ENCODE data around the gene CDH4.
A peak's percentile ranks its signal among the peaks of the same experiment; 100 is the strongest.

CDH4 gene

DNA sequence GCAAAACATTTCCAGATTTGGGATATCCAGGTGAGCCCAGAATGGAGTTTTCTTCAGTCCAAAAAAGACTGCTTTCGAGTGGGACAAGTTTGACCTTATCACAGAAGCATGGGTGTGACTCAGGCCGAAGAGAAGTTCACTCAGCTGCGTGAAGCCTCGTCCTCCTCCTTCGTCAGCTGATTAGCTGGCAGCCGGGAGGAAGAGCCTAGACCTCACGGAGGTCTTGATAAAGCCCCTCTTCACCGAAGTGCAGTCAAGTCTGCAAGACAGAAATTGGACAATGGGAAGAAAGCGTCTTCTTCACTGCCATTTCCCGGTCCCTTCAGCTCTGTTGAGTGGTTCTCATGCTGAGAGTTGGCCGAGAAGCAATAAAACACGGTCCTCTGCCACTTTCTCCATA lies 449.7 kb downstream of the CDH4 start:
- no peak for DNase-seq

DNA sequence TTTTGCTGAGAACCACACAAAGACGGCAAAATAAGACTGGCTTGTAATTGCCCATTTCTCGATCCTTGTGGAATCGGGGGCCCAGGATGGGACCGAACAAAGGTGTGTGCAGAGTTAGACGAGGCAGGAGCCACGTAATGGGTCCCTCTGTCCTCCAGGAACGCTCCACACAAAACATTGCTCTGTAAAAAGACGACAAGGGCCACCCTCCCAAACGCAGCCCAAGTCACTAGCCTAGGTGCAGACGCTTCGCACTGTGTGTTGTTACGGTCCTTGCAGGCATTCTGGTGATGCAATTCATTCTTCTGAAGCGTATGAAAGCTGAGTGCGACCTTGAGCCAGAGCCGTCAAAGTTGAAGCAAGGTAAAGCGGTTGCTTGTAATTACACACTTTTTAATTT lies 450.2 kb downstream of the CDH4 start:
- DNase-seq: no peak

- DNase-seq: no peak
These were observed 452.6 kb downstream of the CDH4 start for GRCh38 chr20:61704661-61705060.

- DNase-seq: no peak
These were observed 453.6 kb downstream of the CDH4 start for GRCh38 chr20:61705386-61706258.

DNA sequence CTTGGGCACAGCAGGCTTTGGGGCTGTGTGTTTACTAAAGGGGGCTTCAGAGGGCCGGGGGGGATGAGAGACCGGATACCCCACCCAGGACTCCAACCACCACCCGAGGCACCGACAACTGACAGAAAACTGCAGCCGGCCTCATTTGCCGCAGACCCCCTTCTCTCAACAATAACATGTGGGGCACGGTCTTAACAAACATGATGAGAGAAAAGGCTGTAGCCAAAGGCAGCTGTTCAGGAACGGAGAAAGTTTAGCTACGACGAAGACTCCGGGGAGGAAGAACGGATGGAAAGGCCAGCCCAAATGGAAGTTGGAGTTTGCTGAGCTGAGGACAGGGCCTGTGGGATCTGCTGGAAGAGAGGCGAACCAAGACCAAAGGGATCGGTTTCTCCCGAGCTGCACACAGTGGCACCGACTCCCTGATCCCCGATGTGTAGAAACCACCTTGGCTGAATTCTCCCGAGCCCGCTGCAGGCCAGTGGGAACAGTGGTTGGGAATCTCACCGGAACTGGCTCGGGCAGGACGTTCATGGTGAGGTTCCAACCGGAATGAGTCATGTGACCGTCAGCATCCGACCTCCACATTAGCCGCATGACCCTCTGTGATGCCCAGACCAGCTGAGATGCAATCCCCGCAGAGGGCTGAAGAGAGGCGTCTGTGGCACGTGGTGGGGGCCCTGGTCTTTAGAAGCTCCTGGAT lies 454.3 kb downstream of the CDH4 start:
- DNase-seq: no peak

DNA sequence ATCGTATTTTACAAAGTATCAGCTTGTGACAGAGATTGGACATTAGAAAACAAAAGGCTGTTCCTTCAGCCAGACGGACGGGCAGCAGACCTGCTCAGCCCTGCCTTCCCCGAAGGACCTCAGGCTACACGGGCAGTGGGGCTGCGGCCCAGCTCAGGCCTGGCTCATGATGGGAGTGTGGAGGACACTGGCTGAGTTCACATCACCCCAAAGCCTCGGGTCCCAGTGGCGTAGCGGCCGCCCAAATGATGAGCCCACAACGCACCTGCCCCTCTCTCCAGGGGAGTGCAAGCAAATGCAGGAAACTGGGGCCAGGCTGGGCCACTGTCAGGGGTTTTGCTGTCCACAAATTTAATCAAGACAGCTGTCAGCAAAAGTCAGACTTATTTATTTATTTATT lies 456.8 kb downstream of the CDH4 start:
- DNase-seq: no peak

GRCh38 chr20:61710108-61710507 lies 458.0 kb downstream of the CDH4 start:
- DNase-seq: no peak

DNA sequence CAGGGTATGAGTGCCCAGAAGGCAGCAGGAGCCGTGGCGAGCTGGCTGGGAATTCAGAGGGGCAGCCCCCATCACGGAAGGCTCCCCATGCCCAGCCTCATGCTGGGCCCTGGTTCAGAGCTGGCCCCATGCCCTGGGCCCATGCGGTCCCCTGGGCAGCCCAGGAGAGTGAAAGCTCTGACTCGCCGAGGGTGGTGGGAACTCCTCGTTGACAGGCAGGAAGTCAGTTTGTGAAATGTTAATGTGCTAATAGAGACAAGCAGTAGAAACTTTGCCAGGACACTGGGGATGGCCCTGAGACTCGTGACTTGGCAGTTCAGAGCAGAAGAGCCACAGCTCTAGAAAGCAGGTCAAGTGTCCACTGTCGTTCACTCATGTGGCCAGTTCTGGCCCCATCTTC lies 460.6 kb downstream of the CDH4 start:
- no peak for DNase-seq

DNA sequence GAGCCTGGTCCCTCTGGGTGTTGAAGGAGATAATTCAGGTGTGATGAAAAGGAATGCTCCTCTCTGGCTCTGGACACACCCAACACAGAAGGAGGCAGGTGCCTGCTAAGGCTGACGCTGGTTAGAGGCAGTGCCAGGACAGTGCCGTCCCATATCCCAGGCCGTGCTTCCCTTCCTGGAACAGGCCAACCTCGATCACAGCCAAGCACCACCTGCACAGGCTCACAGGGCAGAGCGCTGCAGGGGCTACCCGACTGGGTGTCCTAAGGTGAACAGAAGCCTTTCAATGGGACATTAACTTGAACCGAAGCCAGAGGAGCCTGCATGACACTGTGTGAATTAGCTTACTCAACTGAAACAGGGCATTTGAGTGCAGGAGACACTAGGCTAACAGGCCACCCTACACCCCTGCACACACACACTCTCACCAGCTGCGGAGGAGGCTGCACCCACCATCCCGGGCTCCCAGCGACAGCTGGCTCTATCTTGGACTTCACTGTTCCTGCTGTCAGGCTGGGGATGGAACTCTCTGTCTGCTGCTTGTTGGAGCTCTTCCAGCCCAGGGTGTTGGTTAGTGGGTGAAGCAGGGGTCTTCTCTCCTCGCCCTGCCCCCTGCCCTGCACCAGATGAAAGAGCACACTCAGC lies 466.4 kb downstream of the CDH4 start:
- DNase-seq: no peak

DNA sequence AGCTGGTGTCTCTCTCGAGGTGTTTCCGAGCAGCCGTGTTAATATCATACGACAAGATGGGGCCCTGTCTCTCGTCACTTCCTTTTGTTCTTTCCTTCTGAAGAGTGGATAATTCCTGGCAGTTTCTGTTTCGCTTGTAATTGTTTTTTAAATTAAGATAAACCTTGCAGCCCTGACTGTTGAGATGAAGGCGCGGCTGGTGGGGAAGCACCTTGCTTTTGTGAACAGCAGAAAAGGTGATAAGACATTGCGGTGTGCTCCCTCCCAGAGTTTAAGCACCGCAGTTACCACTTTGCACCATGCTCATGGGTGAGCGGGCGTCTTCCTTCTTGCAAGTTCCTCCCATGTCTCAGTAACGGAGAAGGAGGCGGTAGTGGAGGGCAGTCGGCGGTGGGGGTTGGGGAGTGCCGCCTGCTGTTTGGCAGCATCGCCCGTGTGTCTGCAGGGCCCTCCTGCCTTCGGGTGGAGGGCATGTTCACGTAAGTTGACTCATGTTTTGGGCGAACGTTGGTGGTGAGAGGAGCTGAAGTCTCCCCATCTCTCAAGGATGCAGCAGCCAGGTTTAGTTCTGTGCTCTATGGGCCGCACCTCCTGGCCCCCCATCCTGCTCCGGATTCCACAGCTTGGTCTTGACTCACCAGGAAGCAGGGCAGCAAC lies 467.8 kb downstream of the CDH4 start:
- DNase-seq: peak; percentile 5

DNA sequence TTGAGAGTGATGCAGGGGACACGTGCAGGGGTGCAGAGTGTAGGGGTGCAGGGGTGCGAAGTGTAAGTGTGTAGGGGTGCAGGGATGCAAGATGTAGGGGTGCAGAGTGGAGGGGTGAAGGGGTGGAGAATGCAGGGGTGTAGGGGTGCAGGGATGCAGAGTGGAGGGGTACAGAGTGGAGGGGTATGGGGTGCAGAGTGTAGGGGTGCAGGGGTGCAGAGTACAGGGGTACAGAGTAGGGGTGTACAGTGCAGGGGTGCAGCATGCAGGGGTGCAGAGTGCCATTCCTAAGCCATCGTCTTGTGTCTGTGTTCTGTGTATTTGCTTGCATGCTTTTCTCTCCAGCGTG lies 468.3 kb downstream of the CDH4 start:
- no peak for DNase-seq

DNA sequence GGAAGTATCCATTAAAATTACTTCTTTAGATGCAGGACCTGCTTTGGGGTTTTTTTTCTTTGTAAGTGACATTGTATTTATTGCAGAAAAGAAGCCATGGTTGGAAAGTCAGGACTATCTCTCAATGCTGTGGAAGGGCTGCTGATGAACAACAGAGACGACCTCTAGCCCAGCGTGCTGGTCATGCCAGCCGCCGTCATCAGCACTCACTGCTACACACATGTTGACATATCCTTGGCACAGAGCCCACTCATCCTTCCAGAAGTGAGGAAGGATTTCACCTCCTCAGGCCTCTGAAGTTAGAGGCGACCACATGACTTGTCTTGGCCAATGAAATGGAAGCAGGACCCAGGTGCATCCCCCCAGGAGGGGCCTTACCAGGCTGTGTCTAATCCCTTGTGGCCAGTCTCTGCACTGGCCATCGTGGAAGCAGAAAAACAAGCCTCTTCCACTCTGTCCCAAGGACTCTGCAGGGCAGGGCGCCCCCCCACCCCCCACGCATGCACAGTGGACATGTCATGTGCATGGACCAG lies 470.2 kb downstream of the CDH4 start:
- DNase-seq: no peak

DNA sequence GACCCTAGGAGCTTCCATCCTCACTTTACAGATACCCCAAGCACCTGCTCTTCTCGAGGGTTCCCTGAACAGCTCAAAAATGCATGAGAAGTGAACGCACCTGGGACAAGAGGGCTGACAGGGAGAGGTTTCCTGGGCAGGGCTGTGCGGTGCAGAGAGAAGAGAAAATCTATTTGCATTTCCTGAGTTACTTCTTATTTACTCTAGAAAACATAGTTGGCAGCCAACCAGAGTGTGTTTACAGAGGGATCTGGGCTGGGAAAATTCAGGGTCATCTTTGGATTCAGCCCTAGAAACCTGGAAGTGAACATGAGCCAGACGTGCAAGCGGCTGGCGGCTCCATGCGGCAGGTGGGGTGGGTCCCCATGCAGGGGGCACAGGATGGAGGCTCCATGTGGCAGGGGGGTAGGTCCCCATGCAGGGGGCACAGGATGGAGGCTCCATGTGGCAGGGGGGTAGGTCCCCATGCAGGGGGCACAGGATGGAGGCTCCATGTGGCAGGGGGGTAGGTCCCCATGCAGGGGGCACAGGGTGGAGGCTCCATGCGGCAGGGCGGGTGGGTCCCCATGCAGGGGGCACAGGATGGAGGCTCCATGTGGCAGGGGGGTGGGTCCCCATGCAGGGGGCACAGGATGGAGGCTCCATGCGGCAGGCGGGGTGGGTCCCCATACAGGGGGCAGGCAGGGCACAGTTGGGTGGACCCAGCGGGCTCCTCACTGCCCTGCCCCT lies 471.6 kb downstream of the CDH4 start:
- DNase-seq: no peak

DNA sequence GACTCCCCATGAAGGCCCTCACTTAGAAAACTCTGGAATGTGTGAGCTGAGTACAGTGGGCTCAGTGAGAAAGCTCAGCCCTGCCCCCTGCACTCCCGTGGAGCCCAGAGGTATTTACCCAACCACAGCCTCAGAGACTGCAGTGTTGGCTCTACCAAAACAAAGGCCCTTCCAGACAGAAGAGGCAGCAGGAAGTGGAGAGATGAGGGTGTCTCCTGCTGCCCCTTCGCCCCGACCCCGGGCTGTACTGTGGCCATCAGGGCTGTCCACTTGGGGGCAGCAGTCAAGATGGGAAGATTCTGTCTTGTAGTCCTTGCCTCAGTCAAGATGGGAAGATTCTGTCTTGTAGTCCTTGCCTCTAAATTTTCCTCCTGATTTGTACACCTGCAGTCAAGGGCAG lies 472.3 kb downstream of the CDH4 start:
- no peak for DNase-seq

DNA sequence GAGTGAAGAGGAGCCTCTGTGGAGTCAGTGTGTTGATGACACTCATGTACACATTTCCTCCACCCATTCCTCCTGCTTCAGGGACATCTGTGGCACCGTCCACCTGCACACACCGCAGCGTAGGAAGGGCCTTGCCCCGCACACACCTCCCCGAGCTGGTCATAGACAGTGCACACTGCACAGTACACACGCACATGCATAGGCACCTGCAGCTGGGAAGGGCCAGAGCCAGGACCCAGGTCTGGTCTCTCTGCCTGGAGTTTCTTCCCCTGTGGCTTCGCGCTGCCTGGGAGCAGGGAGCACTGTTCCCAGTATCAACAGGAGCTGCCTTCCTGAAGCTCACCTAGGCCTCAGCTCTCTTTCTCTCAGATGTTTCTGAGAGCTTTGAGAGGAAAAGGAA lies 473.1 kb downstream of the CDH4 start:
- DNase-seq: no peak

DNA sequence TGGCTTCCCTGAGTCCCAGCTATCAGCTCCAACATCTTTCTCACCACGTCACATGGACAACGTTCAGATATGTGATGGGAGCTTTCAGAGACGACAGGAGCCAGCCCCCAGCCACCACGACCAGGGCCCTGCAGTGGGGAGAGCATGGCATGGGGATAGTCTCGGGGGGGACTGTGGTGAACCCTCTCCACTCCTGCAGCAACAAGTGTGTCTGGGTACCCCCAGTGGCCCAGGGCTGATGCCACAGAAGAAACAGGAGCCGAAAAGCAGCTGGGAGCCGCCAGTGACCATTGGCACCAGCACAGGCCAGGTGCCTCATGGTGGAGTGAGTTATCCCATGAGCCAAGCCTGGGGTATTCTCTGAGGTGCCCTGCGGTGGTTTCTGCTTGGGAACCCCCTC lies 473.9 kb downstream of the CDH4 start:
- DNase-seq: no peak

DNA sequence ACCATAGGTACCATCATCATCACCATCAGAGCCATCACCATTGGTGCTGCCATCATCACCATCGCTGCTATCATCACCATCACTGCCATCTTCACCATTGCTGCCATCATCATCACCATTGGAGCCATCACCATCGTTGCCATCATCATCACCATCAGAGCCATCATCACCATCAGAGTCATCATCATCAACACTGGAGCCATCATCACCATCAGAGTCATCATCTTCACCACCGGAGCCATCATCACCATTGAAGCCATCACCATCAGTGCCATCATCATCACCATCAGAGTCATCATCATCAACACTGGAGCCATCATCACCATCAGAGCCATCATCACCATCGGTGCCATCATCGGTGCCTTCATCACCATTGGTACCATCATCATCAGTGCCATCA lies 474.9 kb downstream of the CDH4 start:
- DNase-seq: no peak

GRCh38 chr20:61727761-61728160 lies 475.7 kb downstream of the CDH4 start:
- DNase-seq: no peak

DNA sequence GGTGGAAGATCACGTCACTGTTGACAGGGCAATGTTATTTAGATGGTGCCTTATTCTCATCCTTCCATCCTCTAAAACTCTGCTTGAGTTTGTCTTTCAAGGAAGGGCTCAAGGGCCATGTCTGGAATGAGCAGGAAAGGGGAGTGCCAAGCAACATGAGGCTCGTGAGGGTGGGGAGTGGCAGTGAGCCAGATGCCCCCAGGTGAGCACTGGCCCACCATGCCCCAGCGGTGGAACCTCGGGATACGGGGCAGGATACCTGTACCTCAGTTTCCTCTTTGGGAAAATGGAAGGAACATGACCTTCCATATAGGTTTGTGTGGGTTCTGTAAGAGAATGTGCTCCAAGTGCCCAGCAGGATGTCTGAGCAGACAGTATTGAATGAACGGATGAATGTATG lies 476.3 kb downstream of the CDH4 start:
- no peak for DNase-seq

DNA sequence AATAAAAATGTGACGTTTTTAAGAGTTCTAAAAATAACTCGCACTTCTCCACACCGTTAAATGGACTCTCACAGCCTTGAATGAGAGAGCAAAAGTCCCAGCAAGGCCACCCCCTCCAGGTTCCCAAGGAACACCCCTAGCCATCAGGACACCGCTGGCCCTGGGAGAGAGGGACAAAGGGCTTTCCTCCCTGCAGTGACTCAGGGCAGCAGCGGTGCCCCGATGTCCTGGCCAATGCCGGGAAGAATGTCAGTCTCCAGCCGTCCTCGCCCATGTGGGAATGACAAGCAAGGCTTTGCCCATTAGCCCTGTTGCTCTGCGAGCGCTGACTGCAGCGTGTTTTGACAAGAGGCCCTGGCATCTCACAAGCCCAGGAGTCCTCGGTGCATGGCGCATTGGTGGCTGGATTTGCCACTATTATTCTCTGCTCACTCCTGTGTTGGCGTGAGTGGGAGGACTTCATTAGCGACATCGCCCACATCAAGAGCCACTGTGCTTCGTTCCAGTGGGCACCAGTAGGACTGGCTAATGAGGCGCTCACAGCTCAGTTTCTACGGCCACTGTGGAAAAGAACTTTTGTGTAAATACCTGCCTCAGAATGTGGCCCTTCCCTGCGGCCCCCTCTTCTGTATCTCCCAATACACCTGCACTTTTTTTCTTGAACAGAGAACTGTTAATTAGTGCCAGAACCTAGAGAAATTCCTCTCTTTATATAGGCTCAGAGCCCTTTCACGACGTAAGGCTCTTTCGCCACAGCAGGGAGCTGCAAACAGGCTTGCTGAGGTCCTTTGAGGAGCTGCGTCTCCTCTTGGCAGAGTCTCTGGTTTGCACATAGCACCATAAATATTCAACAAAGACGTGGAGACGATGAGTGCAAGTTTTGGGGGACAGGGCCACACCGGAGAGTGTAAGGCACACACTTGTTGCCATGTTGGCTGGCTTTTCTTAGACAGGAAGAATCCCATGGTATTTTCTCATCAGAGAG lies 477.0 kb downstream of the CDH4 start:
- no peak for DNase-seq

All from T-helper 9 cell (primary cell).